ENCODE data around the gene PCBP2. TPM values are rescaled to one million over a fixed set of nuclear protein-coding genes. Genes with fewer than 3 reads are reported as not detected.

Gene PCBP2
- total and polyA plus RNA-seq, 2 of the 4 experiments (the other 2 are of a cell fraction): 190 to 586 TPM

GRCh38 chr12:53507603-53507885, 55.6 kb downstream of the PCBP2 start:
- Histone ChIP-seq H3K9me1 (ENCODE audit: insufficient read depth, low read length) (no peaks in the 10 kb centered on the region), H2AFZ (replicated peaks; ENCODE audit: low read length, poor library complexity) (no peak overlapping the region), H2AK5ac (ENCODE audit: low read depth, low read length) (no peak overlapping the region), H2BK120ac (ENCODE audit: low read depth, low read length) (no peak overlapping the region), H3K23ac (ENCODE audit: low read depth, low read length) (no peak overlapping the region), H4K8ac (ENCODE audit: low read depth in 2 of 2, low read length in 2 of 2) (no peak overlapping the region), H2AK9ac (replicated peaks; ENCODE audit: low read depth, low read length, poor library complexity) (no peak overlapping the region), H3K4me2 (ENCODE audit: low read depth, low read length) (no peak overlapping the region), H4K20me1 (ENCODE audit: insufficient read depth, low read length) (no peaks in the 10 kb centered on the region), H3K56ac (ENCODE audit: extremely low read depth, insufficient read depth, low read length) (no peak overlapping the region), H3K4me3 (ENCODE audit: insufficient read depth, low read depth, low read length) (no peak overlapping the region), H4K5ac (ENCODE audit: low read depth, low read length) (no peak overlapping the region), H3K18ac (ENCODE audit: low read depth, low read length) (no peak overlapping the region), H3K36me3 (ENCODE audit: control insufficient read depth, insufficient read depth, low read length) (peaks cover 41% of the 10 kb centered on the region), H3K14ac (replicated peaks; ENCODE audit: low read depth, low read length) (no peak overlapping the region), H3K4me1 (ENCODE audit: control insufficient read depth, insufficient read depth, low read length) (no peaks in the 10 kb centered on the region), H3K27me3 (ENCODE audit: control insufficient read depth, insufficient read depth, low read length) (no peaks in the 10 kb centered on the region), H3K27ac (ENCODE audit: insufficient read depth, low read length) (no peak overlapping the region), H3K4ac (ENCODE audit: low read depth, low read length) (no peak overlapping the region), H2BK20ac (ENCODE audit: low read depth, low read length) (no peak overlapping the region), H3K9ac (ENCODE audit: low read depth, low read length) (no peak overlapping the region), H3K79me1 (ENCODE audit: low read depth in 1 of 2, low read length in 2 of 2) (peaks cover 0 to 33% of the 10 kb centered on the region in 2 experiments; a peak in 2 of 4 replicates), H2BK5ac (ENCODE audit: low read depth, low read length, poor library complexity, severe bottlenecking) (no peak overlapping the region), H2BK15ac (ENCODE audit: low read depth, low read length) (no peak overlapping the region), H4K91ac (ENCODE audit: insufficient read depth, low read depth, low read length) (no peak overlapping the region), H3K9me3 (ENCODE audit: control insufficient read depth, insufficient read depth, low read length) (no peaks in the 10 kb centered on the region)
- ChIA-PET POLR2A (ENCODE audit: unreplicated experiment) (no interaction called here), CTCF (interaction anchor here (1.9 kb wide), 1 partner anchor 186 kb away, joined by 7 read pairs; the partner anchor contains the start of gene AAAS)
- in situ Hi-C loops (cut with MboI; ENCODE audit: low sequenced_read_pairs) (loop anchor here (10.0 kb wide), 1 partner anchor 183 kb away; the partner anchor contains the start of gene AAAS), dilution Hi-C loops (cut with HindIII; ENCODE audit: low sequenced_read_pairs, unreplicated experiment) (no loop called here), intact Hi-C loops (cut with micrococcal nuclease) (loop anchor here (5.0 kb wide), 1 partner anchor 295 kb away; no protein-coding TSS in a partner anchor)
- no peak for DNase-seq
- TF ChIP-seq RCOR1 (IDR thresholded peaks at IDR 0.05; ENCODE audit: insufficient replicate concordance, low read length) (no peak), FOS (IDR thresholded peaks at IDR 0.05; ENCODE audit: low read depth, low read length) (no peak), CHD1 (IDR thresholded peaks at IDR 0.05; ENCODE audit: low read depth, low read length) (no peak)
- no TSS peak for BruUV-seq (replicated peaks)
- ATAC-seq (ENCODE audit: low read depth): no peak
- WGBS, 2 experiments (ENCODE audit: extremely low coverage in 2 of 2, insufficient read length in 1 of 2): 80% methylated on average over 1 of the region's 4 CpGs; no CpG with 5 or more reads in 1 of the 2 experiments

Data from IMR-90 (cell line).